D341Med (cell line): ENCODE data around the gene GTF2F2.

Source experiments
- DNase-seq: peaks from one replicate; pipeline ENCODE4 v3.0.0; 2012; ENCODE audit warnings: low spot score

The GTF2F2 gene

DNA sequence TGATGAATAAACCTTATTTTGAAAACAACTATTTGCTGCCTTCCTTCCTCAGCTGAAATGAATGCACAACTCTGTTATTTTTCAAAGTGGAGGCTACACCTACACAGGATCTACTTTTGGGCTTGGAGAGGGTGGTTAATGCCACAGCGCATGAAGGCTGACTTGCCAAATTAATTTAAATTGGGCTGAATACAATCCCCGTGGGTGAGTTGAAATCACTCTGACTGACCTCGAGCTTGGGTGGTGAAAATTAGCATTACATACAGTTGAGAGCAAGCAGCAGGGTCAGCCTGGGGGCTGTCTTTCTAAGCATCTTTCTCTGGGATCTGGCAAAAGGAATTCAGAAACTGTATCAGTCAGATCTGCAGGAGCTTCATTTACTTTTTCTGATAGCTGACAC lies 182.2 kb downstream of the GTF2F2 start:
- no peak for DNase-seq

DNA sequence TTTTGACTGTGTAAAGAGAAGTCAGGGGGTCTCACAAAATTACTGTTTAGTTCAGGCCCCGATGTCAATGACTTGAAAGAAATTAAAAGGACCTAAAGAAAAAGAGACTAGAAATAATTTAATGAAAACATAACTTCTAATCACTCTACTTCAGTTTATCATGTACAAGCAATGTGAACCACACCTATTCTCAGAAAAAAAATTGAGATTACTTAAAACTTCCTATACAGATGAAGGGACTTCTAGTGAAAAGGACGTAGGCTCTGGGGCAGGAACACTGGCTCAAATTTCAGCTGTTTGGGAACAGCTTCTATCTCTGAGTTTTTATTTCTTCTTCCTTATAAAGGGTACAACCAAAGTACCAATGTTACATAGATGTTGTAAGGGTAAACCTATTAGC lies 182.7 kb downstream of the GTF2F2 start:
- no peak for DNase-seq

DNA sequence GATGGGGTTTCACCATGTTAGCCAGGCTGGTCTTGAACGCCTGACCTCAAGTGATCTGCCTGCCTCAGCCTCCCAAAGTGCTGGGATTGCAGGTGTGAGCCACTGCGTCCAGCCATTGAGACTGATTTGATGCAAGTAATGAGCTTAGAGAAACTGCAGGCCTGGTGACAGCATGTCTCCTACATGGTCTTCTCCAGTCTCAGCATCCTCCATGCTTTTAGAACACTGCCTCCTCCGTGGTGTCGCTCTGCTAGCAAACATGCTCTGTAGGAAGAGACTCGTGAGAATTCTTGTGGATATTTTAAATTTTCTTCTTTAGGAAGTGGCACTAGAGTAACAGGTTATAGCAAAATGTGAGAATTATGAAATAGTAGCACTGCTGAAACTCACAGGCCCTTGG lies 183.6 kb downstream of the GTF2F2 start:
- DNase-seq: no peak

DNA sequence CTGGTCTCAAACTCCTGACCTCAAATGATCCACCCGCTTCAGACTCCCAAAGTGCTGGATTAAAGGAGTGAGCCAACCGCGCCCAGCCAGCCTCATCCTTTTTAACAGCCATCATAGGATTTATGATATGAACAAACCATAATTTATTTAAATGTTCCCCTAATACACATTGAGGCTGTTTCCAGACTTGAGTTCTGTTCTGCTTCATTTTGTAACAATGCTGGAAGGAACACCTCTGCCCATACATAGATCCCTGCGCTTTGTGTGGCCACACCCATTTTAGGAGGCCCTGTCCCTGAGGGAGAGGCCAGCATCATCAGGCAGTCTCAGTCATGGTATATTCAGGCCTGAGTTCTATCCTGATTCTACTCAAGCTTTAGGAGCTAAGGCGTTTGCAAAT lies 184.8 kb downstream of the GTF2F2 start:
- no peak for DNase-seq

DNA sequence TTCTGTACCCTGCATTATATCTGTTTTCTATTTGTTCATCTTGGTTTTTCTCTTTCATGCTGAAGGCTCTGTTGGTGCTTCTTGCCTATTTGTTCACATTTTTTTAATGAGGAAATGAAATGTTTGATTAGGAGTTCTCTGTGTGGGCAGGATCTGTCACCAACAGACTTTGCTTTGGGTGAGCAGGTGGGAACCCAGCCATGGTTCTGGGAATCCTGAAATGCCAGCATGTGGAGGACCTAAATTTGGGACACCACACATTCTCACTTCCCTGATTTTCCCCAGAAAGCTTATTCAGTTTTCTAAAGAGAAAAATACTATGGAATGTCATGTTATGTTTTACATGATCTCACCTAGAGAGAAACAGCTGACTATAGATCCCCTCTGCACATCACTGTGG lies 186.7 kb downstream of the GTF2F2 start:
- DNase-seq: no peak

DNA sequence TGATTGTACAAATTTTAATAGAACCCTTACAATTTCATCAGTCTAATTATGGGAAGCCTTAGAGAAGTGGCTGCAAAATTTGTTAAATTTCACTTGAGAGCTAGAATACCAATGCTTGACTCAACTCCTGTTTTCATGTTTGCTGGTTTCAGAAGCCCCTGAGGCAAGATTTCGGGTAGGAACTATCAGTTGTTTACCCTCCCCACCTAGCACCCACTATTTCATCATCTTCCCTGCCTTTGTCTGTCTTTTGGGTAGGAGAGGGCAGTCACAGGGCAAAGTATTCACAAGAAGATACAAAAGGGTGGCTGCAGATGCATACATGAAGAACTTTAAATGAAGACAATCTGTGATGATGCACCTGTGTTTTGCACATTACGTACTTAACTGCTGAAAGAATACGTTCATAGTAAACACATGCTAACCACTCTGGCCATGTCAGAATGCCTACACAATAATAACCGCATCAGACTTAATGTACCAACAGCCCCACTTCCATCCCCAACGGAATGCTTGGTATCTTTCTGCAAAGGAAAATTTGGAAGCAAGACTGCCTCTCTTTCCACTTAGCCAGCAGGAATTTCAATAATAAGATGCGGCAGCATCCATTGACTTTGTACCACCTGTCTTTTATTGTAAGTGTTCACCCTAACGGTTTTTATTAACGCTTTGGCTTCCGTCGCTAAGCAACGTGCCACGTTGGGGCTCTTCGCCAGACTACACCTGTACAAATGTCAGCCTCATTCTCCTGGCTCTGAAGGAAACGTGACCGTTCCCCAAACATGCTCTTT lies 190.2 kb downstream of the GTF2F2 start:
- DNase-seq: no peak

DNA sequence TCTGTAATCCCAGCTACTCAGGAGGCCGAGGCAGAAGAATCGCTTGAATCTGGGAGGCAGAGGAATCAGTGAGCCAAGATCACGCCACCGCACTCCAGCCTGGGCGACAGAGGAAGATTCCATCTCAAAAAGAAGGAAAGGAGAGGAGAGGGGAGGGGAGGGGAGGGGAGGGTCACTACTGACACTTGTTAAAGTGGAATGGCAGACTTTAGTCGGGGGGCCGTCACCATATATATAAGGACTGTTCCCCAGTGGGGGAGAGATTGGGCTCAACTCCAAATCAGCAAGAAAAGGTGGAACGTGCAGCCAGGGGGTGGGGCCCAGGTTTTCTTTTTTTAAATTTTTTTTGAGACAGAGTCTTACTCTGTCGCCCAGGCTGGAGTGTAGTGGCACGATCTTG lies 194.5 kb downstream of the GTF2F2 start:
- no peak for DNase-seq

DNA sequence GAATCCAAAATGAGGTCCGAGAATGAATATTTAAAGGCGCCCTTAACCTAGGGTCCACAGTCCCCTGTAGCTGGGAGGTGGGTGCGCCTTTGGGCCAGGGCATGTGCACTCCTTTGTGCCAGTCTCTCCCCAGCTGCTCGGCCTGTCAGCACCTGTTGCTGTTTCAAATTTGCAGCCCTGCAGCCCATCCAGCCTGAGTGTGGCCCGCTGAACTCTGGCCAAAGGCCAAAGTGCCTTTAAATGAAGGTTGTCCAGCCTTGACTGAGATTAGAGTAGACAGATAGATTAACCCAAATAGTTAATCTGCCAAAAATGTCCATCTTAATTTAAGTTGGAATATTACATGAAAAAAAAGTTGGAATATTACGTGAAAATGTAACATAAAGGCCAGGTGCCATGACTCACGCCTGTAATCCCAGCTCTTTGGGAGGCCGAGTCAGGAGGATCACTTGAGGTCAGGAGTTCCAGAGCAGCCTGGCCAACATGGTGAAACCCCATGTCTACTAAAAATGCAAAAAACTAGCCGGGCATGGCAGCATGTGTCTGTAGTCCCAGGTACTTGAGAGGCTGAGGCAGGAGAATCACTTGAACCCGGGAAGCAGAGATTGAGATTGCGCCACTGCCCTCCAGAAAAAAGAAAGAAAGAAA lies 195.3 kb downstream of the GTF2F2 start:
- no peak for DNase-seq

DNA sequence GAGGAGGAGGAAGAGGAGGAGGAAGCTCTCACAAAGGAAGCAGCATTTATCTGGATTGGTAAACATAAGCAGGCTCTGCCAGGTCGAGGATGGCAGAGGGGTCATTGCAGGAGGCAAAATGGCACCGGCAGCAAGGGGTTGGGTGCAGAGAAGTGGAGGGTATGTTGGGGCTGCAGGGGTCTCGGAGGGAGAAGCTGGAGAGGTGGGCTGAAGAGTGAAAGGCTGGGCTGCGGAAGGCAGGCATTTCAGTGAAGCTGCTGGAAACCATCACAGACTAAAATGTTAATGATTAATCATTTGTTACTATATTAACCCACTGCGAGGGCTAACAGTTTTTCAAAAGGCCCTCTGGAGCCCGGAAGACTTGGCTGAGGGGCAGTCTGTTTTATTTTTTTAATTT lies 196.0 kb downstream of the GTF2F2 start:
- no peak for DNase-seq

DNA sequence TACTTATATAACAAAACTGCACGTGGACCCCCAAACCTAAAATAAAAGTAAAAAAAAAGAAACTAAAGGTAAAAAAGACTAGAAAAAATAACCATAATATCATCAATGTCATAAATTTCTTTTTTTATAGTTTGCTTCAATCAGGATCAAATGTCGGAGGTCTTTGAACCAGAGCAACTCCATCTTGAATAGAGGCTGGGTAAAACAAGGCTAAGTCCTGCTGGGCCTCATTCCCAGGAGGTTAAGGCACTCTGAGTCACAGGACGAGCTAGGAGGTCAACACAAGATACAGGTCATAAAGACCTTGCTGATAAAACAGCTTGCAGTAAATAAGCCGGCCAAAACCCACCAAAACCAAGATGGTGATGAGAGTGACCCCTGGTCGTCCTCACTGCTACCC lies 196.7 kb downstream of the GTF2F2 start:
- no peak for DNase-seq

DNA sequence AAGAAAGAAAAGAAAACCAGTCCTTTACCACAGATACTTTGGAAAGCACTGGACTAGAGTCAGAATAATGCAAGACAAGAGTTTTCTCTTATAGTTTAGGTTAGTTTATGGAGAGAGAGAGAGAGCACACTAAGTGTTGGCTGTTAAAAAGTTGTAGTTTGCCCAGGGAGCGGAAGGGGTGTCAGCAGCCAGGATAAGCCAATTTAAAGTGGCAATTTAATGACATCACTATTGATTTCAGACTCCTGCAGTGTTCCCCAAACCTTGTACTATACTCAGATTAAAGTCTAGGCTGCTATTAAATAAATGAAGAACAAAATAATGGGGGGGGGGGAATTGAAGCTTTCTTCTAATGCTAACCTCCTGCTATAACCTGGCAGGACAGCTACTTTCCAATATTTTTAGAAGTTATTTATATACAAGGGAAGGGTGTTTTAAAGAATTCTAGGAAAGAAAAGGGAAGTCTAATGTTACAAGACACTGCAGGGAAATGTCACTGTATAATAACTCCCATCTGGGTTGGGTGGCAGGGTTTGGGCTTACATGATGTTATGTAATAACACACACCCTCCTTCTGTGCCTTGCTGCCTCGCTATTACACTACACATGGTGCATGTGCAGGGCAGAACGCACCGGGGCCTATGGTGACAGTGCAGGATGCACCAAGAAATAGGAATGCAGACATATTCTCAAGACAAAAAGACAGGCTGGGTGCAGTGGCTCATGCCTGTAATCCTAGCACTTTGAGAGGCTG lies 200.7 kb downstream of the GTF2F2 start:
- DNase-seq: no peak

DNA sequence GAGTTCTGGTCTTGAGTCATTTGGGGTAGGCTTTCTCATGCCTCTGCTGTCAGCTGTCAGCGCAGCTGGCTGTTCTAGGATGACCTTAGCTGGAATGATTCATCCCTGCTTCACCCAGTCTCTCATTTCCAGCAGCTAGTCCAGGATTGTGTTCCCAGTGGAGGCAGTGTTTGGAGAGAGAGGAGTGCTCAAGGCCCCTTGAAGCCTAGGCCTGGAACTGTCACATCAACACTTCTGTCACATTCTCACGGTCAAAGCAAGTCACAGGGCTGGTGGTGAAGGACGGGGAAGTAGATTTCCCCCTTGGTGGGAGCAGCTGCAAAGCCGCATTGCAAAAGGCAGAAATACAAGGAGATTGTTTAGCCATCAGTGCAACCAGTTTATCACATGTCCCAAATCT lies 205.5 kb downstream of the GTF2F2 start:
- DNase-seq: no peak

DNA sequence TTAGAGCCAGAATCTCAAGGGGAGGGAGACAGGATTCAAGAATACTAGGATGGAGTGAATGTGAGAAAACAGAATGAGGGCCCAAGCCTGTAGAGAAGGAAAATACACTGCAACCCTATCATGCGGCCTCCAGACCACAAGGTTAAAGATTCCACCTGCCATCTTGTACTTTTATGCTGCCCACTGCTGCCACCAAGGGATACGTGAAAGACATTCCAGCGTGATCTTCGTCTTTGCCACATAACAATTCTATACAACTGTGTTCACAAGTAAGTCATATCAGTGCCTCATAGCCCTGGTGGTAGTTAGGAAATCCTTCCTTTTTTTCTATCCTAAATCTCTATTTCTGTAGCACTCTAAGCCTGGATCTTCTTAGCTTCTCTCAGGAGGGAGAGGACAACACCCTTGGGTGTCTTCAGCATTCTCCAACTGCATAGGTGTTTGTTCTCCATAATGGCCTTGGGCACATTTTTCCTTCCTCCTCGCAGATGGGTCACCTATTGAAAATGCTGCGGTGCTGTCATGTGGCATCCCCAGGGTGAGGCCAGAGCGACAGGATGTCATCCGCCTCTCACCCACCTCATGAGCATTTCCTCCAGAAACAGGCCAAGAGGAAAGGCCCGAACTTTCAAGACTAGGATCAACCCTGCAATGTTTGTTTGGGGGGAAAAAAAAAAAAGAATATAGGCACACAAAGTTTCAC lies 207.1 kb downstream of the GTF2F2 start:
- no peak for DNase-seq

DNA sequence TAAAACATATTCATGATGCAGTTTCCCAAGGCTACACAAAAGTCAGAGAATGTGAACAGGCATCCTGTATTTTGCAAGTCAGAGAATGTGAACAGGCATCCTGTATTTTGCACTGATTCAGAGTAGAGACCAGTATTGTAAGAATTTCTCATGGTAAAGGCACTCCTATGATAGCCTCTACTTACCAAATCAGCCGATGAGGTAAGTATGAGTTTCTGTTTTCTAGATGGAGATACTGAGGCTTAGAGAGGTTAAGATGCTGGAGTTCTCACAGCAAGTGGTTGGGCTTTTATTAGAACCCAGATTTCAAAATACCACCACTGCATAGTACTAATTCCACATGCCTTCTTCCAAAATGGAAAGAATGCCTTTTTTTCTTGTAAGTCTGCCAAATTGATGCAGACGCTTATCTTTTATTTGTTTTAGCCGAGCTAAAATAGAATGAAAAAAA lies 208.4 kb downstream of the GTF2F2 start:
- DNase-seq: no peak

DNA sequence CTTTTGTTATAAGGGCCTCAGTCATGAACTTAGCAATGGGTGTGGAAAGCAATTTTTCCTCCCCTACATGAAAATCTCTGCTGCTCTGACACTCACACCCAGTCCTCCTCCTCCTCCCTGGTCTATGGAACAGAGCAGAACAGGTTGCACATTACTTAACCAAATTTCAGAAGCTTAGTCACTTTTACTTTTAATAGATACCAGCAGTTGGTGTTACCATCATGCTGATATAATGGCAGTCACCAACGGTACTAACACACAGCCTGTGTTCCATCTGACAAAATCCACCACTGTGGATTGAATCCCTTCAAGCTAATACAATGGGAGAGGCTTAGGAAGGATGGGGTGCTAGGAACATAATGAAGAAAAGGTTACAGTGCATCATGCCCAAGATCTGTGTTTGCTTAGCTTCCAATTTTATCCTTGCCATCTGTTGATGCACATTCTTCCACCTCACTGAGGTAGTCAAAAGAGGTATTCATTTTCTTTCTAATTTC lies 210.9 kb downstream of the GTF2F2 start:
- DNase-seq: no peak

DNA sequence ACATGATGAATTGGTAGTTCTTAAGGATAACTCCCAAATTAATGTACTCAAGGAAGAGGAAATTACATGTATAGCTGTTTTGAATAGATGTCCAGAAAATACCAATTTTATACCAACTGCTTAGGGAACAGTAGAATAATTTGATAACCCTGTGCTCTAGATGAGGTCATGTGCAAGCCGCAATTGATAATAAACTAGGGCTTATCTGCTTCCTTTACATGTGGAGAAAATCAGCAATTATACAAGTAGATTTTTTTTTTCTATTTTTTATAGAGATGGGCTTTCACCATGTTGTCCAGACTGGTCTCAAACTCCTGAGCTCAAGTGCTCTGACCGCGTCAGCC lies 211.4 kb downstream of the GTF2F2 start:
- no peak for DNase-seq

DNA sequence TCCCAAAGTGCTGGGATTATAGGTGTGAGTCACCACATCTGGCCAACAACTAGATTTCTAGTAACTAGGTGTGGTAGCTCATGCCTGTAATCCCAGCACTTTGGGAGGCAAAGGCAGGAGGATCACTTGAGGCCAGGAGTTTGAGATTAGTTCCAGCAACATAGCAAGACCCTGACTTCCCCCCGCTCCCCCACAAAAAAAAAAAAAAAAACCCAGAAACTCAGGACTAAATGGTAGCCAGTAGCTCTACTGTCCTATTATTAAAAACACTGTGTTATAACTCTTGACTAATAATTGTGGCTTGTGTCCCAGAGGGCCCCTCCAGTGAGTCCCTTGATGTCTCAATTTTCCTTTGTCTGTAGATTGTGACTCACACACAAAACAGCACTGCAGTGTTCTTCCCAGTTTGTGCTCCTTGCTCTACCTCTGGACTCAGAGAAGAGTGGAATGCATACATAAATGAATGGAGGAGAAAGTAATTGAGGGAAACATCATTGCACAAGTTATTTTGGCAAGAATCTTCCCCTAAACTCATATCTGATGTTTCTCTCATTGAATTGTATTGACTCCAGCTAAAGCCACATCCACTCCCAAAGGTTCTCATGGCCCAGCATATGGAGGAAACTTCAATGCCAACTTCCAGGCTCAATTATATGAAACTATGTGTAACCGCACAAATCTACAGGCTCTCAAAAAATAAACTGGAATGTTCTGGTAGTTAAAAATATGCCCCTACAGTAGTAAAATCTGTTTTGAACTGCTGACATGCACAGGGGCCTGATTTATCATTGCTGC lies 211.9 kb downstream of the GTF2F2 start:
- DNase-seq: no peak

DNA sequence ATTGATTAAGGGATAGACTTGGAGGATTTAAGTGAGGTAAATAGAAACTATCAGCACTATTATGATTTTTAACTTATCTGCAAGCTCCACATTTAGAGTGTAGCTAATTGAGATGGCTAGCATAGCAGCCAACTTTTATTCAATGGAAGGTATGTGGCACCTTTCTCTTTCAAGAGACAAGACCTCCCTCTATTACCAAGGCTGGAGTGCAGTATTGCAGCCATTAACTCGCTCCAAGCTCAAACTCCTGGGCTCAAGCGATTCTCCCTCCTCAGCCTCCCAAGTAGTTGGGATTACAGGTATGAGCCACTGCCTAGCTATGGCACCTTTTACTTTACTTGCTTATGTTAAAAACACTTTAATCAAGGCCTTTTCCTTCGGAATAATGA lies 212.5 kb downstream of the GTF2F2 start:
- DNase-seq: no peak

DNA sequence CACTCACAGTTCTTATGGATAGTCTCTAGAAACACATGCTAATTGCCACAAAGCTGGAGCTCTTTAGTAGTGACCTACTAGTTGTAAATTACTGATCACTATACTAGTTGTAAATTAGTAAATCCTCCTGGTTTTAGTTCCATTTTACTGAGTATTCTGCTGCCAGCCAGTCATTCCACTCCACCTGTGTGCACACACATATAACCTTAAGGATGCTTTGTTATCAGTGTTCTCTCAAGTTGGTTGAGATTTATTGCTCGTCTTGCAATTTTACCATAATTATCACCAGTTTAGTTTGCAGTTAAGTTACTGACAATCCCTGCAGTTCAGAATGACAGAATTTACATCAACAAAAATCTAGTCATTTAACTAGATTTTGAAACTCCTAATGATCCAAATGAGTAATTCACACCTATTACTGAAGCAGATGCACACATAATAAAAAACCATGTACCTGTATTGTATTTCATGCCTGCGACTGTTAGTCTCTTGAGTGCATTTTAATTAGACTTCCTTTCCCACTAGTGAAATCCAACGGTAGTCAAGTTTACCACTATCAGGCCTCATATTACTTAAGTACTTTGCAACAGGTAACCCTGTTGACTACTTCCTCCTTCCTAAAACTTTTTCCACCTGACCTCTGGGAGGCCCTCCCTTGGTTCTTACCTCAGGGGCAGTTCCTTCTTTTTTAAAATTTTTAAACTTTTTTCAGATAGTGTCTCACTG lies 213.1 kb downstream of the GTF2F2 start:
- DNase-seq: no peak
